PC-9 (cell line): ENCODE measurements around the gene AMOTL2. TPM values are rescaled to one million over a fixed set of nuclear protein-coding genes. Genes with fewer than 3 reads are reported as not detected.

ENCODE experiments used
- BruUV-seq: library from RNA; stranded (reverse); fragments of 400-500 nt; replicated peaks from 2 replicates; lab custom pipeline; 2021; lab: Mats Ljungman, UMichigan
- CTCF ChIA-PET: fragments of 300-600 bp; sonication (Branson Sonifier 250); formaldehyde crosslinking; loops from one replicate; lab custom pipeline; 2022; ENCODE audit warnings: antibody characterized with exemption; lab: Charles Lee
- POLR2A ChIA-PET: fragments of 300-600 bp; sonication (Branson Sonifier 250); formaldehyde crosslinking; loops from one replicate; lab custom pipeline; 2022; ENCODE audit warnings: antibody characterized with exemption; ENCODE audit not compliant: unreplicated experiment; lab: Charles Lee
- DNase-seq, 2 experiments: peaks; one replicate each; pipeline versions ENCODE4 v3.0.0 to v3.0.0-alpha.2; 2015 to 2022; ENCODE audit warnings: mixed read lengths in 1 of 2
- H2AFZ ChIP-seq: fragments of 200-600 bp; sonication (generic); 2 replicates; pipeline ENCODE4 v1.8.1; 2017; ENCODE audit warnings: antibody characterized with exemption
- H3F3A ChIP-seq: fragments of 200-600 bp; sonication (generic); 2 replicates; pipeline ENCODE4 v1.8.1; 2017; ENCODE audit warnings: antibody characterized with exemption, mild to moderate bottlenecking, low read depth; ENCODE audit not compliant: insufficient read depth
- H3K27ac ChIP-seq: fragments of 200-600 bp; sonication (generic); 2 replicates; pipeline ENCODE4 v1.6.1; 2016; ENCODE audit warnings: mixed run types
- H3K27me3 ChIP-seq: fragments of 200-600 bp; sonication (generic); 2 replicates; pipeline ENCODE4 v1.6.1; 2016; ENCODE audit warnings: low read depth, mixed run types; ENCODE audit not compliant: insufficient read depth
- H3K36me3 ChIP-seq: fragments of 200-600 bp; sonication (generic); 2 replicates; pipeline ENCODE4 v1.6.1; 2016; ENCODE audit warnings: low read depth, mixed run types
- H3K4me1 ChIP-seq: fragments of 200-600 bp; sonication (generic); replicated peaks from 2 replicates; pipeline ENCODE4 v1.6.1; 2016; ENCODE audit warnings: mixed run types; ENCODE audit not compliant: insufficient read depth
- H3K4me2 ChIP-seq: fragments of 200-600 bp; sonication (generic); 2 replicates; pipeline ENCODE4 v1.6.1; 2017; ENCODE audit warnings: mixed run types
- H3K4me3 ChIP-seq: fragments of 200-600 bp; sonication (generic); 2 replicates; pipeline ENCODE4 v1.6.1; 2016; ENCODE audit warnings: mixed run types
- H3K79me2 ChIP-seq: fragments of 200-600 bp; sonication (generic); 2 replicates; pipeline ENCODE4 v1.6.1; 2017; ENCODE audit warnings: low read depth, mixed run types
- H3K9me2 ChIP-seq: fragments of 200-600 bp; sonication (generic); 2 replicates; pipeline ENCODE4 v1.8.1; 2017; ENCODE audit warnings: mild to moderate bottlenecking; ENCODE audit not compliant: insufficient read depth
- H3K9me3 ChIP-seq: fragments of 200-600 bp; sonication (generic); 2 replicates; pipeline ENCODE4 v1.8.1; 2016; ENCODE audit warnings: low read depth; ENCODE audit not compliant: insufficient read depth
- H4K20me1 ChIP-seq: fragments of 200-600 bp; sonication (generic); 2 replicates; pipeline ENCODE4 v1.8.1; 2017; ENCODE audit not compliant: insufficient read depth
- EZH2 ChIP-seq: fragments of 200-600 bp; sonication (generic); IDR thresholded peaks from 2 replicates; pipeline ENCODE4 v1.8.0; 2017; ENCODE audit warnings: antibody characterized with exemption, low read depth
- intact Hi-C: fragments of 100-400 bp; cut with micrococcal nuclease; formaldehyde crosslinking; loops from one replicate; pipeline ENCODE4 v1.10.0; 2022; ENCODE audit not compliant: unreplicated experiment
- total RNA-seq: library from RNA; stranded (reverse); gene quantifications from 2 replicates; pipeline ENCODE4 v1.2.3, GENCODE V29; 2021
- TF ChIP-seq, protein P1 (sequence below): fragments of 200-600 bp; sonication (generic); conservative IDR thresholded peaks from 2 replicates; pipeline ENCODE4 v1.6.1; 2017; ENCODE audit warnings: mixed run types, antibody characterized with exemption, mild to moderate bottlenecking, moderate library complexity

The AMOTL2 gene
- total RNA-seq, 1 experiment from 2014 or later: 147 TPM

GRCh38 chr3:134336587-134336986, 37.7 kb downstream of the AMOTL2 start:
- H3K79me2 ChIP-seq: 0 out of 2 replicates have a peak, but pooled peaks cover 8% of the 10 kb centered on the region
- H3K27ac ChIP-seq: peak overlapping the region; percentile 97
- H3K9me3 ChIP-seq: no peaks in the 10 kb centered on the region
- peaks cover 40% of the 10 kb centered on the region for H3F3A ChIP-seq
- no peak overlapping the region for H2AFZ ChIP-seq
- ChIA-PET CTCF (interaction anchor here (0.5 to 1.0 kb wide), 2 partner anchors 21 to 534 kb away, joined by 3 to 4 read pairs; no protein-coding TSS in a partner anchor), POLR2A (interaction anchor here (0.6 to 1.0 kb wide), 4 partner anchors 10 to 27 kb away, joined by 3 to 12 read pairs (median 7); no protein-coding TSS in a partner anchor)
- no peaks in the 10 kb centered on the region for H3K27me3 ChIP-seq
- peaks cover 66% of the 10 kb centered on the region for H3K4me1 ChIP-seq
- peak overlapping the region; percentile 25 for H3K4me2 ChIP-seq
- H4K20me1 ChIP-seq: no peaks in the 10 kb centered on the region
- no peak for TF ChIP-seq EZH2
- TF ChIP-seq, protein P1, sequence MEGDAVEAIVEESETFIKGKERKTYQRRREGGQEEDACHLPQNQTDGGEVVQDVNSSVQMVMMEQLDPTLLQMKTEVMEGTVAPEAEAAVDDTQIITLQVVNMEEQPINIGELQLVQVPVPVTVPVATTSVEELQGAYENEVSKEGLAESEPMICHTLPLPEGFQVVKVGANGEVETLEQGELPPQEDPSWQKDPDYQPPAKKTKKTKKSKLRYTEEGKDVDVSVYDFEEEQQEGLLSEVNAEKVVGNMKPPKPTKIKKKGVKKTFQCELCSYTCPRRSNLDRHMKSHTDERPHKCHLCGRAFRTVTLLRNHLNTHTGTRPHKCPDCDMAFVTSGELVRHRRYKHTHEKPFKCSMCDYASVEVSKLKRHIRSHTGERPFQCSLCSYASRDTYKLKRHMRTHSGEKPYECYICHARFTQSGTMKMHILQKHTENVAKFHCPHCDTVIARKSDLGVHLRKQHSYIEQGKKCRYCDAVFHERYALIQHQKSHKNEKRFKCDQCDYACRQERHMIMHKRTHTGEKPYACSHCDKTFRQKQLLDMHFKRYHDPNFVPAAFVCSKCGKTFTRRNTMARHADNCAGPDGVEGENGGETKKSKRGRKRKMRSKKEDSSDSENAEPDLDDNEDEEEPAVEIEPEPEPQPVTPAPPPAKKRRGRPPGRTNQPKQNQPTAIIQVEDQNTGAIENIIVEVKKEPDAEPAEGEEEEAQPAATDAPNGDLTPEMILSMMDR: no peak
- H3K9me2 ChIP-seq: no peaks in the 10 kb centered on the region
- intact Hi-C loops: no loop called here
- peak; percentile 55 to 69 for DNase-seq
- no peak overlapping the region for H3K4me3 ChIP-seq
- no peaks in the 10 kb centered on the region for H3K36me3 ChIP-seq
- BruUV-seq: no TSS peak

DNA sequence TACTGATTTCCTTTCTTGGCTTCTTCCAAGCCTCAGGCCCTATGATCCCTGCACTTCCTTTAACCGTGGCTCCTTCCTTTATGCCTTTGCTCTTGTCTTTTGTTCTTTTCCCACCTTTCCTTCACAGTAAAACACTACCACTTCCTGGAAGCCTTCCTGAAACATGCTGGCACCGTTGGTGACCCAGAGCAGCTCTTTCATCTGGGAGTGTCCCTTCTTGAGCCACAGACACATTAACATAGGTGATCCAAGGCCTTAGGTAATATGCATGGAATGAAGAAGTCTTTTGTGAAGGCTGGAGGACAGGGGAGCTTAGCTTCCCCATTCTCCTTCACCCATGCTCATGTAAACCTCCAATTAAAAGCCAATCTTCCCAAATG, 39.4 kb downstream of the AMOTL2 start:
- H3K79me2 ChIP-seq: peaks cover 8% of the 10 kb centered on the region; the same call in 1 of the 2 replicates
- no peak overlapping the region for H3K4me3 ChIP-seq
- H3K4me2 ChIP-seq: peak overlapping the region; percentile 48
- DNase-seq: peak; percentile 76 to 97
- H3K27ac ChIP-seq: peak overlapping the region; percentile 97
- H4K20me1 ChIP-seq: no peaks in the 10 kb centered on the region
- no peak for TF ChIP-seq EZH2
- TF ChIP-seq, protein P1: no peak
- no peaks in the 10 kb centered on the region for H3K36me3 ChIP-seq
- no peaks in the 10 kb centered on the region for H3K9me2 ChIP-seq
- no peaks in the 10 kb centered on the region for H3K27me3 ChIP-seq
- H3K9me3 ChIP-seq: no peaks in the 10 kb centered on the region
- peaks cover 55% of the 10 kb centered on the region for H3F3A ChIP-seq
- intact Hi-C loops: loop anchor here (1.0 kb wide), 2 partner anchors 8 to 13 kb away; no protein-coding TSS in a partner anchor
- no peak overlapping the region for H2AFZ ChIP-seq
- peaks cover 83% of the 10 kb centered on the region for H3K4me1 ChIP-seq
- ChIA-PET CTCF (interaction anchor here (1.0 to 1.4 kb wide), 2 partner anchors 22 to 29 kb away, joined by 3 to 4 read pairs; no protein-coding TSS in a partner anchor), POLR2A (interaction anchor here (0.5 to 1.5 kb wide), 8 partner anchors 9 to 1530 kb away, joined by 3 to 23 read pairs (median 8); no protein-coding TSS in a partner anchor)
- BruUV-seq: no TSS peak

GRCh38 chr3:134334231-134334900, 39.9 kb downstream of the AMOTL2 start:
- Histone ChIP-seq H2AFZ (no peak overlapping the region), H3K4me3 (no peak overlapping the region), H3K9me2 (no peaks in the 10 kb centered on the region), H4K20me1 (no peaks in the 10 kb centered on the region), H3K4me2 (peak overlapping the region; percentile 48), H3K36me3 (no peaks in the 10 kb centered on the region), H3F3A (peaks cover 61% of the 10 kb centered on the region), H3K79me2 (peaks cover 8% of the 10 kb centered on the region; the same call in 1 of the 2 replicates), H3K27me3 (no peaks in the 10 kb centered on the region), H3K4me1 (peaks cover 89% of the 10 kb centered on the region), H3K27ac (peak overlapping the region; percentile 97), H3K9me3 (no peaks in the 10 kb centered on the region)
- intact Hi-C loops: no loop called here
- TF ChIP-seq, protein P1: no peak
- TF ChIP-seq EZH2: no peak
- DNase-seq: peak in 1 of 2 experiments; percentile 0
- CTCF ChIA-PET: interaction anchor here (1.0 to 1.4 kb wide), 2 partner anchors 21 to 29 kb away, joined by 3 to 4 read pairs; no protein-coding TSS in a partner anchor
- TSS peak; percentile 29 for BruUV-seq
- POLR2A ChIA-PET: interaction anchor here (0.5 to 1.5 kb wide), 7 partner anchors 9 to 1531 kb away, joined by 3 to 23 read pairs (median 10); no protein-coding TSS in a partner anchor
